ENCODE results near the gene MDFI. TPM values are rescaled to one million over a fixed set of nuclear protein-coding genes. Genes with fewer than 3 reads are reported as not detected.

MDFI gene
- total and polyA plus RNA-seq, 2 donors, result 6.2 to 7.8 TPM

GRCh38 chr6:41649596-41649995 lies 11.3 kb downstream of the MDFI start:
- no peak overlapping the region for H3K27ac ChIP-seq (ENCODE audit: low read depth in 1 of 2, low read length in 1 of 2)
- H3K9me3 ChIP-seq (ENCODE audit: control insufficient read depth in 2 of 2, insufficient read depth in 1 of 2, low read length in 1 of 2), result no peaks in the 10 kb centered on the region
- H3K4me1 ChIP-seq (ENCODE audit: control insufficient read depth in 2 of 2, insufficient read depth in 2 of 2, low read length in 2 of 2), result peaks cover 0 to 5% of the 10 kb centered on the region in 2 donors
- DNase-seq (ENCODE audit: low read depth in 6 of 9, low spot score in 9 of 9), result no peak
- WGBS, result 91% methylated on average over 10 of the region's 10 CpGs
- H3K36me3 ChIP-seq (ENCODE audit: control insufficient read depth in 2 of 2, insufficient read depth in 2 of 2, low read length in 1 of 2), result no peaks in the 10 kb centered on the region
- no peak overlapping the region for H3K4me3 ChIP-seq (ENCODE audit: low read length in 2 of 2)
- H3K27me3 ChIP-seq (ENCODE audit: control insufficient read depth in 2 of 2, insufficient read depth in 1 of 2, low read length in 1 of 2), result peaks cover 0 to 16% of the 10 kb centered on the region in 2 donors

- Histone ChIP-seq H3K27ac (ENCODE audit: low read depth in 1 of 2, low read length in 1 of 2) (no peak overlapping the region), H3K27me3 (ENCODE audit: control insufficient read depth in 2 of 2, insufficient read depth in 1 of 2, low read length in 1 of 2) (peaks cover 0 to 16% of the 10 kb centered on the region in 2 donors), H3K9me3 (ENCODE audit: control insufficient read depth in 2 of 2, insufficient read depth in 1 of 2, low read length in 1 of 2) (no peaks in the 10 kb centered on the region), H3K4me1 (ENCODE audit: control insufficient read depth in 2 of 2, insufficient read depth in 2 of 2, low read length in 2 of 2) (peaks cover 0 to 2% of the 10 kb centered on the region in 2 donors), H3K4me3 (ENCODE audit: low read length in 2 of 2) (no peak overlapping the region), H3K36me3 (ENCODE audit: control insufficient read depth in 2 of 2, insufficient read depth in 2 of 2, low read length in 1 of 2) (no peaks in the 10 kb centered on the region)
- 98% methylated on average over 2 of the region's 2 CpGs for WGBS
- no peak for DNase-seq (ENCODE audit: low read depth in 6 of 9, low spot score in 9 of 9)
Measured at GRCh38 chr6:41650120-41650519, 11.9 kb downstream of the MDFI start.

- H3K9me3 ChIP-seq (ENCODE audit: control insufficient read depth in 2 of 2, insufficient read depth in 1 of 2, low read length in 1 of 2), result no peaks in the 10 kb centered on the region
- no peak for DNase-seq (ENCODE audit: low read depth in 6 of 9, low spot score in 9 of 9)
- H3K27me3 ChIP-seq (ENCODE audit: control insufficient read depth in 2 of 2, insufficient read depth in 1 of 2, low read length in 1 of 2), result peaks cover 0 to 10% of the 10 kb centered on the region in 2 donors
- no peak overlapping the region for H3K4me3 ChIP-seq (ENCODE audit: low read length in 2 of 2)
- H3K36me3 ChIP-seq (ENCODE audit: control insufficient read depth in 2 of 2, insufficient read depth in 2 of 2, low read length in 1 of 2), result no peaks in the 10 kb centered on the region
- no peak overlapping the region for H3K27ac ChIP-seq (ENCODE audit: low read depth in 1 of 2, low read length in 1 of 2)
- 94% methylated on average over 11 of the region's 11 CpGs for WGBS
- peaks cover 0 to 8% of the 10 kb centered on the region in 2 donors for H3K4me1 ChIP-seq (ENCODE audit: control insufficient read depth in 2 of 2, insufficient read depth in 2 of 2, low read length in 2 of 2)
Measured at GRCh38 chr6:41651246-41651961, 13.1 kb downstream of the MDFI start.

- H3K4me1 ChIP-seq (ENCODE audit: control insufficient read depth in 2 of 2, insufficient read depth in 2 of 2, low read length in 2 of 2), result peaks cover 0 to 13% of the 10 kb centered on the region in 2 donors
- no peak overlapping the region for H3K27ac ChIP-seq (ENCODE audit: low read depth in 1 of 2, low read length in 1 of 2)
- no peaks in the 10 kb centered on the region for H3K9me3 ChIP-seq (ENCODE audit: control insufficient read depth in 2 of 2, insufficient read depth in 1 of 2, low read length in 1 of 2)
- H3K27me3 ChIP-seq (ENCODE audit: control insufficient read depth in 2 of 2, insufficient read depth in 1 of 2, low read length in 1 of 2), result peaks cover 0 to 7% of the 10 kb centered on the region in 2 donors
- H3K36me3 ChIP-seq (ENCODE audit: control insufficient read depth in 2 of 2, insufficient read depth in 2 of 2, low read length in 1 of 2), result no peaks in the 10 kb centered on the region
- WGBS, result 97% methylated on average over 14 of the region's 14 CpGs
- no peak overlapping the region for H3K4me3 ChIP-seq (ENCODE audit: low read length in 2 of 2)
- DNase-seq (ENCODE audit: low read depth in 6 of 9, low spot score in 9 of 9), result no peak
Measured at GRCh38 chr6:41651962-41652657, 13.8 kb downstream of the MDFI start.

- WGBS, result 90% methylated on average over 32 of the region's 32 CpGs
- H3K9me3 ChIP-seq (ENCODE audit: control insufficient read depth in 2 of 2, insufficient read depth in 1 of 2, low read length in 1 of 2), result no peaks in the 10 kb centered on the region
- H3K4me1 ChIP-seq (ENCODE audit: control insufficient read depth in 2 of 2, insufficient read depth in 2 of 2, low read length in 2 of 2), result peaks cover 0 to 13% of the 10 kb centered on the region in 2 donors
- no peak overlapping the region for H3K4me3 ChIP-seq (ENCODE audit: low read length in 2 of 2)
- H3K27me3 ChIP-seq (ENCODE audit: control insufficient read depth in 2 of 2, insufficient read depth in 1 of 2, low read length in 1 of 2), result peaks cover 0 to 6% of the 10 kb centered on the region in 2 donors
- H3K36me3 ChIP-seq (ENCODE audit: control insufficient read depth in 2 of 2, insufficient read depth in 2 of 2, low read length in 1 of 2), result no peaks in the 10 kb centered on the region
- H3K27ac ChIP-seq (ENCODE audit: low read depth in 1 of 2, low read length in 1 of 2), result no peak overlapping the region
- no peak for DNase-seq (ENCODE audit: low read depth in 6 of 9, low spot score in 9 of 9)
Measured at GRCh38 chr6:41652866-41653652, 14.8 kb downstream of the MDFI start.

- H3K27me3 ChIP-seq (ENCODE audit: control insufficient read depth in 2 of 2, insufficient read depth in 1 of 2, low read length in 1 of 2), result peaks cover 0 to 6% of the 10 kb centered on the region in 2 donors
- no peak overlapping the region for H3K4me3 ChIP-seq (ENCODE audit: low read length in 2 of 2)
- no peaks in the 10 kb centered on the region for H3K9me3 ChIP-seq (ENCODE audit: control insufficient read depth in 2 of 2, insufficient read depth in 1 of 2, low read length in 1 of 2)
- no peak overlapping the region for H3K27ac ChIP-seq (ENCODE audit: low read depth in 1 of 2, low read length in 1 of 2)
- 97% methylated on average over 5 of the region's 5 CpGs for WGBS
- no peak for DNase-seq (ENCODE audit: low read depth in 6 of 9, low spot score in 9 of 9)
- peaks cover 0 to 13% of the 10 kb centered on the region in 2 donors for H3K4me1 ChIP-seq (ENCODE audit: control insufficient read depth in 2 of 2, insufficient read depth in 2 of 2, low read length in 2 of 2)
- H3K36me3 ChIP-seq (ENCODE audit: control insufficient read depth in 2 of 2, insufficient read depth in 2 of 2, low read length in 1 of 2), result no peaks in the 10 kb centered on the region
Measured at GRCh38 chr6:41653691-41654090, 15.4 kb downstream of the MDFI start.

GRCh38 chr6:41654151-41654697 lies 16.0 kb downstream of the MDFI start:
- Histone ChIP-seq H3K4me1 (ENCODE audit: control insufficient read depth in 2 of 2, insufficient read depth in 2 of 2, low read length in 2 of 2) (peaks cover 0 to 13% of the 10 kb centered on the region in 2 donors), H3K9me3 (ENCODE audit: control insufficient read depth in 2 of 2, insufficient read depth in 1 of 2, low read length in 1 of 2) (no peaks in the 10 kb centered on the region), H3K27ac (ENCODE audit: low read depth in 1 of 2, low read length in 1 of 2) (no peak overlapping the region), H3K36me3 (ENCODE audit: control insufficient read depth in 2 of 2, insufficient read depth in 2 of 2, low read length in 1 of 2) (no peaks in the 10 kb centered on the region), H3K27me3 (ENCODE audit: control insufficient read depth in 2 of 2, insufficient read depth in 1 of 2, low read length in 1 of 2) (peaks cover 0 to 6% of the 10 kb centered on the region in 2 donors), H3K4me3 (ENCODE audit: low read length in 2 of 2) (no peak overlapping the region)
- DNase-seq (ENCODE audit: low read depth in 6 of 9, low spot score in 9 of 9), result no peak
- WGBS, result 93% methylated on average over 5 of the region's 5 CpGs

- Histone ChIP-seq H3K36me3 (ENCODE audit: control insufficient read depth in 2 of 2, insufficient read depth in 2 of 2, low read length in 1 of 2) (no peaks in the 10 kb centered on the region), H3K27me3 (ENCODE audit: control insufficient read depth in 2 of 2, insufficient read depth in 1 of 2, low read length in 1 of 2) (peaks cover 0 to 6% of the 10 kb centered on the region in 2 donors), H3K9me3 (ENCODE audit: control insufficient read depth in 2 of 2, insufficient read depth in 1 of 2, low read length in 1 of 2) (no peaks in the 10 kb centered on the region), H3K4me3 (ENCODE audit: low read length in 2 of 2) (no peak overlapping the region), H3K27ac (ENCODE audit: low read depth in 1 of 2, low read length in 1 of 2) (no peak overlapping the region), H3K4me1 (ENCODE audit: control insufficient read depth in 2 of 2, insufficient read depth in 2 of 2, low read length in 2 of 2) (peaks cover 0 to 13% of the 10 kb centered on the region in 2 donors)
- 96% methylated on average over 8 of the region's 8 CpGs for WGBS
- DNase-seq (ENCODE audit: low read depth in 6 of 9, low spot score in 9 of 9), result no peak
Measured at GRCh38 chr6:41654698-41655151, 16.5 kb downstream of the MDFI start.
